MM.1S (cell line): ENCODE data around the gene IFT122.

Experiments used
- DNase-seq: peaks from one replicate; pipeline ENCODE4 v3.0.0-alpha.2; 2015
- H2AFZ ChIP-seq: fragments of 300-600 bp; sonication (generic); 2 replicates; pipeline ENCODE4 v1.6.0; 2016; ENCODE audit warnings: antibody characterized with exemption, low read length
- H3F3A ChIP-seq: fragments of 300-600 bp; sonication (generic); 2 replicates; pipeline ENCODE4 v1.6.1; 2016; ENCODE audit warnings: mild to moderate bottlenecking, antibody characterized with exemption, low read length, moderate library complexity, mixed read lengths; ENCODE audit not compliant: insufficient read depth
- H3K27ac ChIP-seq: fragments of 300-600 bp; sonication (generic); 2 replicates; pipeline ENCODE4 v1.5.1; 2016; ENCODE audit warnings: mild to moderate bottlenecking, low read length
- H3K27me3 ChIP-seq: fragments of 300-600 bp; sonication (generic); replicated peaks from 2 replicates; pipeline ENCODE4 v1.6.0; 2016; ENCODE audit warnings: low read length; ENCODE audit not compliant: insufficient read depth
- H3K36me3 ChIP-seq: fragments of 300-600 bp; sonication (generic); replicated peaks from 2 replicates; pipeline ENCODE4 v1.6.1; 2016; ENCODE audit warnings: mild to moderate bottlenecking, low read length, mixed read lengths; ENCODE audit not compliant: insufficient read depth
- H3K4me1 ChIP-seq: fragments of 300-600 bp; sonication (generic); 2 replicates; pipeline ENCODE4 v1.6.1; 2016; ENCODE audit warnings: low read length, mixed read lengths
- H3K4me2 ChIP-seq: fragments of 300-600 bp; sonication (generic); 2 replicates; pipeline ENCODE4 v1.6.0; 2016; ENCODE audit warnings: low read depth, low read length
- H3K4me3 ChIP-seq: fragments of 300-600 bp; sonication (generic); 2 replicates; pipeline ENCODE4 v1.5.1; 2016; ENCODE audit warnings: low read length, mixed read lengths
- H3K79me2 ChIP-seq: fragments of 300-600 bp; sonication (generic); 2 replicates; pipeline ENCODE4 v1.6.1; 2016; ENCODE audit warnings: mixed run types, low read length, mixed read lengths
- H3K9ac ChIP-seq: fragments of 300-600 bp; sonication (generic); 2 replicates; pipeline ENCODE4 v1.6.1; 2016; ENCODE audit warnings: low read length, mixed read lengths
- H3K9me2 ChIP-seq: fragments of 300-600 bp; sonication (generic); replicated peaks from 2 replicates; pipeline ENCODE4 v1.6.1; 2016; ENCODE audit warnings: mild to moderate bottlenecking, low read length, mixed read lengths; ENCODE audit not compliant: insufficient read depth
- H3K9me3 ChIP-seq: fragments of 300-600 bp; sonication (generic); replicated peaks from 2 replicates; pipeline ENCODE4 v1.6.1; 2016; ENCODE audit warnings: mild to moderate bottlenecking, low read length, mixed read lengths; ENCODE audit not compliant: insufficient read depth
- H4K20me1 ChIP-seq: fragments of 300-600 bp; sonication (generic); 2 replicates; pipeline ENCODE4 v1.6.1; 2016; ENCODE audit warnings: mild to moderate bottlenecking, low read length, moderate library complexity, mixed read lengths; ENCODE audit not compliant: insufficient read depth
- CTCF ChIP-seq: fragments of 300-600 bp; sonication (generic); IDR thresholded peaks from 2 replicates; pipeline ENCODE4 v1.5.1; 2016; ENCODE audit warnings: antibody characterized with exemption, low read length, mixed read lengths
- EZH2 ChIP-seq: fragments of 300-600 bp; sonication (generic); optimal IDR thresholded peaks from 2 replicates; pipeline ENCODE3; 2017; ENCODE audit warnings: low read depth, mild to moderate bottlenecking, antibody characterized with exemption, low read length, mixed read lengths
- EZH2phosphoT487 ChIP-seq: fragments of 300-600 bp; sonication (generic); IDR thresholded peaks from 2 replicates; pipeline ENCODE4 v1.6.1; 2018; ENCODE audit warnings: antibody characterized with exemption, low read length

Gene IFT122

GRCh38 chr3:129435367-129435766 lies 4.7 kb upstream of the IFT122 start:
- no peak overlapping the region for H3K27ac ChIP-seq
- peaks cover 29% of the 10 kb centered on the region; the same call in 1 of the 2 replicates for H3K36me3 ChIP-seq
- peaks cover 65% of the 10 kb centered on the region for H3K79me2 ChIP-seq
- no peaks in the 10 kb centered on the region for H3K27me3 ChIP-seq
- no peaks in the 10 kb centered on the region for H4K20me1 ChIP-seq
- H3K4me3 ChIP-seq, result no peak overlapping the region
- peaks cover 21% of the 10 kb centered on the region for H3F3A ChIP-seq
- H3K4me1 ChIP-seq, result peaks cover 21% of the 10 kb centered on the region
- H3K9me3 ChIP-seq, result no peaks in the 10 kb centered on the region
- no peak overlapping the region for H2AFZ ChIP-seq
- no peak overlapping the region for H3K9ac ChIP-seq
- H3K4me2 ChIP-seq, result peak overlapping the region; percentile 76; the same call in 1 of the 2 replicates
- H3K9me2 ChIP-seq, result no peaks in the 10 kb centered on the region
- no peak for DNase-seq
- TF ChIP-seq CTCF, result no peak

- Histone ChIP-seq H2AFZ (peak overlapping the region; percentile 51), H3F3A (peaks cover 26% of the 10 kb centered on the region), H3K9me3 (no peaks in the 10 kb centered on the region)
Observed at GRCh38 chr3:129439226-129439816, 703 bp upstream of the IFT122 start.

GRCh38 chr3:129440618-129441190 lies 680 bp downstream of the IFT122 start:
- Histone ChIP-seq H3F3A (peaks cover 26% of the 10 kb centered on the region), H3K9ac (peak overlapping the region; percentile 86), H3K9me2 (no peaks in the 10 kb centered on the region), H3K36me3 (peaks cover 8% of the 10 kb centered on the region; the same call in 1 of the 2 replicates), H3K4me1 (peaks cover 32% of the 10 kb centered on the region), H3K79me2 (peaks cover 59% of the 10 kb centered on the region), H2AFZ (peak overlapping the region; percentile 54), H3K27me3 (no peaks in the 10 kb centered on the region), H4K20me1 (no peaks in the 10 kb centered on the region), H3K9me3 (no peaks in the 10 kb centered on the region), H3K4me3 (peak overlapping the region; percentile 83), H3K27ac (peak overlapping the region; percentile 92), H3K4me2 (peak overlapping the region; percentile 89)
- DNase-seq, result peak; percentile 27
- TF ChIP-seq CTCF (no peak), EZH2phosphoT487 (no peak), EZH2 (no peak)

More at GRCh38 chr3:129439226-129439816, 703 bp upstream of the IFT122 start:
- no peak for TF ChIP-seq EZH2phosphoT487
- TF ChIP-seq CTCF, result no peak
- no peak for TF ChIP-seq EZH2
- peaks cover 73% of the 10 kb centered on the region for H3K79me2 ChIP-seq
- H3K4me1 ChIP-seq, result peaks cover 32% of the 10 kb centered on the region
- no peaks in the 10 kb centered on the region for H3K9me2 ChIP-seq
- H3K4me3 ChIP-seq, result peak overlapping the region; percentile 81
- peak; percentile 51 for DNase-seq
- H3K36me3 ChIP-seq, result peaks cover 8% of the 10 kb centered on the region; the same call in 1 of the 2 replicates
- H4K20me1 ChIP-seq, result no peaks in the 10 kb centered on the region
- no peaks in the 10 kb centered on the region for H3K27me3 ChIP-seq
- H3K4me2 ChIP-seq, result peak overlapping the region; percentile 68
- peak overlapping the region; percentile 68; the same call in 1 of the 2 replicates for H3K27ac ChIP-seq
- H3K9ac ChIP-seq, result peak overlapping the region; percentile 75
